CD14-positive monocyte (primary cell): ENCODE data around the gene TOM1. TPM values are rescaled to one million over a fixed set of nuclear protein-coding genes. Genes with fewer than 3 reads are reported as not detected.

Source experiments
- DNase-seq, 3 donors: peaks; one replicate each; pipeline ENCODE4 v3.0.0-alpha.2; 2011 to 2022
- H2AFZ ChIP-seq: 2 replicates; pipeline ENCODE4 v1.6.0; 2012; ENCODE audit warnings: mild to moderate bottlenecking, low read depth, low read length, inconsistent platforms; ENCODE audit not compliant: insufficient read depth, poor library complexity, severe bottlenecking
- H3K27ac ChIP-seq, 2 donors: 1 replicate in 1 of 2; 2 replicates in 1 of 2; pipeline ENCODE4 v1.5.1; 2012 to 2013; ENCODE audit warnings: low read length in 2 of 2, control low read depth in 1 of 2, inconsistent platforms in 1 of 2, low read depth in 1 of 2, mild to moderate bottlenecking in 1 of 2
- H3K27me3 ChIP-seq, 2 donors: one replicate each; pipeline versions ENCODE4 v1.6.0 to v1.6.1; 2011 to 2013; ENCODE audit warnings: low read length in 2 of 2; ENCODE audit not compliant: control insufficient read depth in 2 of 2, insufficient read depth in 2 of 2
- H3K36me3 ChIP-seq, 2 donors: replicated peaks in 1 of 2; 1 replicate in 1 of 2; 2 replicates in 1 of 2; pipeline versions ENCODE4 v1.5.1 to v1.6.1; 2012 to 2013; ENCODE audit warnings: low read length in 2 of 2, control low read depth in 1 of 2, inconsistent platforms in 1 of 2, mild to moderate bottlenecking in 1 of 2; ENCODE audit not compliant: insufficient read depth in 2 of 2, control insufficient read depth in 1 of 2
- H3K4me1 ChIP-seq, 2 donors: 1 replicate in 1 of 2; 2 replicates in 1 of 2; pipeline versions ENCODE4 v1.5.1 to v1.6.1; 2012 to 2013; ENCODE audit warnings: low read length in 2 of 2, control low read depth in 1 of 2, inconsistent platforms in 1 of 2, mild to moderate bottlenecking in 1 of 2, moderate library complexity in 1 of 2; ENCODE audit not compliant: insufficient read depth in 2 of 2, control insufficient read depth in 1 of 2
- H3K4me2 ChIP-seq: replicated peaks from 2 replicates; pipeline ENCODE3; 2012; ENCODE audit warnings: low read length, moderate library complexity, mild to moderate bottlenecking; ENCODE audit not compliant: poor library complexity, severe bottlenecking; ENCODE audit errors: extremely low read depth
- H3K4me3 ChIP-seq, 3 experiments: fragments of 200-600 bp in 1 of 3; sonication (generic) in 1 of 3; replicated peaks in 1 of 3; 1 replicate in 2 of 3; 2 replicates in 1 of 3; pipeline ENCODE4 v1.5.1; 2011 to 2013; ENCODE audit warnings: low read length in 3 of 3, mild to moderate bottlenecking in 3 of 3, control low read depth in 2 of 3, low read depth in 2 of 3, inconsistent platforms in 1 of 3, moderate library complexity in 1 of 3
- H3K79me2 ChIP-seq: 2 replicates; pipeline ENCODE4 v1.6.0; 2012; ENCODE audit warnings: mild to moderate bottlenecking, control low read depth, inconsistent platforms, low read length, moderate library complexity; ENCODE audit not compliant: insufficient read depth
- H3K9ac ChIP-seq: 2 replicates; pipeline ENCODE4 v1.6.0; 2017; ENCODE audit warnings: low read length, mild to moderate bottlenecking; ENCODE audit not compliant: insufficient read depth, poor library complexity, severe bottlenecking
- H3K9me3 ChIP-seq, 2 donors: replicated peaks in 1 of 2; 1 replicate in 1 of 2; 2 replicates in 1 of 2; pipeline versions ENCODE4 v1.5.1 to v1.6.1; 2012 to 2013; ENCODE audit warnings: low read length in 2 of 2, control low read depth in 1 of 2; ENCODE audit not compliant: control insufficient read depth in 1 of 2, insufficient read depth in 1 of 2
- H4K20me1 ChIP-seq: 2 replicates; pipeline ENCODE4 v1.6.0; 2012; ENCODE audit warnings: mild to moderate bottlenecking, low read length, control low read depth, moderate library complexity; ENCODE audit not compliant: insufficient read depth
- H3K27ac Mint-ChIP-seq, 7 donors: one replicate each; pipeline ENCODE4 v1.8.0; 2020; ENCODE audit warnings: mild to moderate bottlenecking in 7 of 7, mixed read lengths in 7 of 7, moderate library complexity in 6 of 7, inconsistent platforms in 2 of 7
- H3K27me3 Mint-ChIP-seq, 3 donors: one replicate each; pipeline ENCODE4 v1.8.0; 2021 to 2022; ENCODE audit warnings: low read depth in 3 of 3, mild to moderate bottlenecking in 3 of 3, mixed read lengths in 3 of 3, moderate library complexity in 3 of 3, inconsistent platforms in 1 of 3
- H3K36me3 Mint-ChIP-seq, 2 donors: one replicate each; pipeline ENCODE4 v1.8.0; 2020; ENCODE audit warnings: mixed read lengths in 2 of 2, inconsistent platforms in 1 of 2, mild to moderate bottlenecking in 1 of 2
- H3K4me1 Mint-ChIP-seq: one replicate; pipeline ENCODE4 v1.8.0; 2020; ENCODE audit warnings: mild to moderate bottlenecking, mixed read lengths
- H3K4me3 Mint-ChIP-seq, 2 donors: one replicate each; pipeline ENCODE4 v1.8.0; 2020; ENCODE audit warnings: mild to moderate bottlenecking in 2 of 2, mixed read lengths in 2 of 2, moderate library complexity in 1 of 2
- H3K9me3 Mint-ChIP-seq, 7 donors: one replicate each; pipeline ENCODE4 v1.8.0; 2020 to 2022; ENCODE audit warnings: mixed read lengths in 7 of 7, mild to moderate bottlenecking in 6 of 7, moderate library complexity in 6 of 7, inconsistent platforms in 2 of 7
- CTCF ChIP-seq: fragments of 200-600 bp; IDR thresholded peaks from one replicate; pipeline ENCODE4 v1.8.0; 2022; ENCODE audit warnings: antibody characterized with exemption, mild to moderate bottlenecking
- WGBS: methylation state at CpG from one replicate; pipeline ENCODE4 v1.1.5; 2013; ENCODE audit warnings: missing lambda C conversion rate; ENCODE audit not compliant: insufficient coverage; 5-methylcytosine and 5-hydroxymethylcytosine counted together
- intact Hi-C, 2 donors: fragments of 100-400 bp; cut with micrococcal nuclease; formaldehyde crosslinking; loops; one replicate each; pipeline versions ENCODE4 v1.15.0 to v1.15.1; 2023
- polyA plus RNA-seq, 3 donors: library from polyadenylated mRNA; depleted of rRNA in 1 of 3; unstranded in 2 of 3; stranded (reverse) in 1 of 3; fragments of 300-500 nt in 2 of 3; fragments of >200 nt in 1 of 3; fragmentation: Illumina TruSeq in 2 of 3; gene quantifications; 1 replicate in 2 of 3; 2 replicates in 1 of 3; pipeline ENCODE4 v1.2.3, GENCODE V29; 2012 to 2021

The TOM1 gene
- polyA plus RNA-seq, 3 donors, result 80.5 to 167 (median 120) TPM

DNA sequence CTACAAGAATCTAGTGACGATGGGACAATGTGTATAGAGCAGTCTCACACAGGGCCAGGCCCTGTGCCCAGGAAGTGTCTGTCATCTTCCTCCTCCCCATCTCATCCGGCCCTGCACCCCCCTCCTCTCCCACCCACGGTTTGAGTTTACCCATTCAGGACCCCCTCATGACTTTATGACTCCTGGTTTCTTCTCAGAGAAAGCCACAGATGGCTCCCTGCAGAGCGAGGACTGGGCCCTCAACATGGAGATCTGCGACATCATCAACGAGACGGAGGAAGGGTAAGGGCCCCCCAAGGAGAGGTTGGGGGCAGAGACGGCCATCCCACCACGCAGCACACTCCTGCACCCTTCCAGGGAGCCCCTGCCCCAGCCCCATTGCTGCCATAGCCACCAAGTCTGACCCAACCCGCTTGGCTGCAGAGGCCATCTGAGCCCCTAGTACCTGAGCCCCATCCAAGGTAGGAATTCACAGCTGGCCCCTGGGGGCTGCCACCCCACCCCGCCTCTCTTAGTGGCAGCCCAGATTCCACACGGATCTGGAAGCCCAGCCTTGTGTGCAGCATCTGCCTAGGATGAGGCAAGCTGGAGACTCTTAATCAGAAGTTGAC, 18.1 kb downstream of the TOM1 start:
- Histone ChIP-seq H3K4me1 (peaks cover 0 to under 1% of the 10 kb centered on the region in 2 donors), H3K27me3 (no peaks in the 10 kb centered on the region), H3K79me2 (peaks cover 72% of the 10 kb centered on the region), H3K36me3 (peaks cover 73 to 96% of the 10 kb centered on the region in 2 donors), H2AFZ (no peak overlapping the region), H3K4me3 (no peak overlapping the region), H3K27ac (peak overlapping the region in 1 of 2 donors; percentile 11), H3K4me2 (no peak overlapping the region), H4K20me1 (peaks cover 100% of the 10 kb centered on the region), H3K9me3 (no peaks in the 10 kb centered on the region), H3K9ac (no peak overlapping the region)
- Mint-ChIP-seq H3K36me3 (peaks cover 90 to 94% of the 10 kb centered on the region in 2 donors), H3K4me3 (no peak overlapping the region), H3K27me3 (peaks cover 0 to 2% (median 0%) of the 10 kb centered on the region in 3 donors), H3K27ac (peak overlapping the region in 3 of 7 donors; percentile 25 to 45 (median 32)), H3K4me1 (peaks cover 13% of the 10 kb centered on the region), H3K9me3 (no peaks in the 10 kb centered on the region)
- intact Hi-C loops, result no loop called here
- WGBS, result 94% methylated on average over 7 of the region's 12 CpGs
- no peak for DNase-seq
- TF ChIP-seq CTCF, result no peak

DNA sequence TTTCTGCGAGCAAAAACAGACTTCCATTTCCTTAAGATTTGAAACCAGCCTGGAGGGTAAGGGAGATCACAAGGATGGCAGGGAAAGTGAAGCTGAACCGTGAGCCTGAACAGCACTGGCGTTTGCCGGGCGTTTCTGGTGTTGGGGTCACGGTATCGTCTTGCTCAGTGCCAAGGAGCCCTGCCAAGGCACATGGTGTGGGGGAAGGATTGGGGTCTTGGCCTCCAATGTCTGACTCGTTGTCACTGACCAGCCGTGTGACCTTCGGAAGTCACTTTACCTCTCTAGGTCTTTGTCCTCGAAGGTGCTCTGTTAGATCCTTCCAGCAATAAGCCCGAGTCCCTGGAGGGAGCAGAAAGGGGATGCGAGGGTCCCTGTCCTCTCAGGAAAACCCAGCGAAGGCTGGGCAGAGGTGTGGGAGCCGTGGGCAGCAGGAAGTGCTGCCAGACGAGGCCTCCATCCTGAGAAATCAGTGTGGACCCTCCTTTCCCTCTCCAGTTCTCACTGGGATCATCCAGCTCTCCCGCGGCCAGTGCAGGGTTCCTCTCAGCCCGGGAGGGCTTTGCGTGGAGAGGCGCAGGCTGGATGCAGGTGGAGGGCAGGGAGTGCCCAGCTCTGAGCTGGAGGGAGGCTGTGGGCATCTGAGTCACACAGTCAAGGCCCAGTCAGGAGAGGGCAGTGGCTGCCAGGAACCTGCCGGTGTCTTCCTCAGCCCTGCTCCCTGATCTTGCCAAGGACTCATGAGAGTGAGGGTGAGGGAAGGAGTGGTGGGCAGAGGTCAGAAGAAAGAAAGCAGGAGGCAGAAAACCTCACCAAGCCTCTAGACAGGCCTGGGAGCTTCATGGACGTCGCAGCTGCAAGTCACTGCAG, 18.9 kb downstream of the TOM1 start:
- peak overlapping the region in 2 of 7 donors; percentile 15 to 26 for H3K27ac Mint-ChIP-seq
- Histone ChIP-seq H3K27ac (peak overlapping the region in 1 of 2 donors; percentile 14), H3K4me1 (no peaks in the 10 kb centered on the region), H3K4me2 (no peak overlapping the region), H3K9me3 (no peaks in the 10 kb centered on the region), H3K36me3 (peaks cover 79 to 98% of the 10 kb centered on the region in 2 donors), H2AFZ (no peak overlapping the region), H3K4me3 (no peak overlapping the region), H3K79me2 (peaks cover 64% of the 10 kb centered on the region), H3K9ac (no peak overlapping the region), H4K20me1 (peaks cover 100% of the 10 kb centered on the region), H3K27me3 (no peaks in the 10 kb centered on the region)
- peaks cover 92 to 95% of the 10 kb centered on the region in 2 donors for H3K36me3 Mint-ChIP-seq
- H3K27me3 Mint-ChIP-seq, result peaks cover 0 to 2% (median 0%) of the 10 kb centered on the region in 3 donors
- no peak overlapping the region for H3K4me3 Mint-ChIP-seq
- intact Hi-C loops, result no loop called here
- H3K4me1 Mint-ChIP-seq, result peaks cover 5% of the 10 kb centered on the region
- no peaks in the 10 kb centered on the region for H3K9me3 Mint-ChIP-seq
- 98% methylated on average over 19 of the region's 24 CpGs for WGBS
- no peak for TF ChIP-seq CTCF
- DNase-seq, result no peak
